Bronchial epithelial cell (primary cell): Measurements from ENCODE around the gene BCO2. TPM values are rescaled to one million over a fixed set of nuclear protein-coding genes. Genes with fewer than 3 reads are reported as not detected.
A peak's percentile ranks its signal among the peaks of the same experiment; 100 is the strongest.

Experiments used
- DNase-seq: peaks from one replicate; pipeline ENCODE4 v3.0.0-alpha.2; 2010; ENCODE audit warnings: low read depth
- FAIRE-seq: peaks from 2 replicates; lab custom pipeline; 2011; peaks lifted over from hg19 to GRCh38; lab: Jason Lieb, UNC
- H3K27me3 ChIP-seq: 2 replicates; pipeline ENCODE4 v1.5.1; 2011; ENCODE audit warnings: low read length; ENCODE audit not compliant: control insufficient read depth, insufficient read depth
- H3K36me3 ChIP-seq: 2 replicates; pipeline ENCODE4 v1.5.1; 2011; ENCODE audit warnings: low read length; ENCODE audit not compliant: control insufficient read depth, insufficient read depth
- H3K4me3 ChIP-seq: 2 replicates; pipeline ENCODE4 v1.5.1; 2011; ENCODE audit warnings: mild to moderate bottlenecking, low read depth, low read length, control low read depth
- total RNA-seq: library from RNA; depleted of rRNA; stranded (reverse); fragments of >200 nt; gene quantifications from 2 replicates; pipeline ENCODE4 v1.2.1, GENCODE V29; 2014
- TF ChIP-seq, protein P1 (sequence below): IDR thresholded peaks from 2 replicates; pipeline ENCODE4 v1.5.1; 2011; ENCODE audit warnings: mild to moderate bottlenecking, moderate library complexity, low read length, control low read depth, inconsistent platforms; ENCODE audit not compliant: insufficient read depth, severe bottlenecking

BCO2 gene, protein sequence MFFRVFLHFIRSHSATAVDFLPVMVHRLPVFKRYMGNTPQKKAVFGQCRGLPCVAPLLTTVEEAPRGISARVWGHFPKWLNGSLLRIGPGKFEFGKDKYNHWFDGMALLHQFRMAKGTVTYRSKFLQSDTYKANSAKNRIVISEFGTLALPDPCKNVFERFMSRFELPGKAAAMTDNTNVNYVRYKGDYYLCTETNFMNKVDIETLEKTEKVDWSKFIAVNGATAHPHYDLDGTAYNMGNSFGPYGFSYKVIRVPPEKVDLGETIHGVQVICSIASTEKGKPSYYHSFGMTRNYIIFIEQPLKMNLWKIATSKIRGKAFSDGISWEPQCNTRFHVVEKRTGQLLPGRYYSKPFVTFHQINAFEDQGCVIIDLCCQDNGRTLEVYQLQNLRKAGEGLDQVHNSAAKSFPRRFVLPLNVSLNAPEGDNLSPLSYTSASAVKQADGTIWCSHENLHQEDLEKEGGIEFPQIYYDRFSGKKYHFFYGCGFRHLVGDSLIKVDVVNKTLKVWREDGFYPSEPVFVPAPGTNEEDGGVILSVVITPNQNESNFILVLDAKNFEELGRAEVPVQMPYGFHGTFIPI
- 1.0 and 2.1 TPM in 2 replicates for total RNA-seq

DNA sequence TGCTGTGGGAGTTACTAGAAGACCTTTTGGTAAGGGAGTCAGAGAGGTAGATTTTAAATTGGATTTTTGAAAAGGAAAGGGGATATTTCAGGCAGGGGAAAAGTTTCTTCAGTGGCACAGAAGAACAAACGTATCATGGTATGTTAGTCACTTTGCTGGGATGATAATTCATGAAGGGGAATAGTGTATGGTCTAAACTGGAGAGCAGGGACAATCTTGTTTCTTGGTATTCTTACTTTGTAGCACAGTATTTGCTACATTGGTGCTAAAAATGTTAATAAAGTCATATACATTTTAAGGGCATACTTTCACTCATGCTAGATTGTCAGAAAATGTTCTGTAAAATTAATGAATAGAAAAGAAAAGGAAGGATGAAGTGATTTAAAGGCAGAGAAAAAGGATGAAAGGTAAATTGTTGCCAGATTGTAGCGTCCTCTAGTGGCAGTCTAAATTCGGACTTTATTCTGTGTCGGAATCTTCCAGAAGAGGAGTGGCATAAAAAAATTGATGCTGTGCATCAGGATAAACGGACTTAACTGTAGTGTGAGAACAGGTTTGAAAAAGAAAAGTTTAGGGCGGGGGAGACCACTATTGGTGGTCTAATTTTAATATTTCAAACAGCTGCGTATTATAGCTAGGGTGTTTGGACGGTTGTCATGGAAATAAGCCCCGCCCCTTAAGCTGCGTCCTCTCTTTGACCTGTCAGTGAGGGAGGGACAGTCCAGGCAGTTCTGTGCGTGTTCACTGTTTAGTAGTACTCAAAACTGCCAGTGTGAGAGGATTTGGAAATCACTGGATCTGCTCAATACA is at the start of gene BCO2:
Gene BCO2 (plus strand): TSS at position 724 of the 810 bp plus-strand sequence. CDS start 90 bp downstream, outside the sequence.
- Histone ChIP-seq H3K4me3 (no peak within 1 kb of the TSS), H3K27me3 (no peaks in the 10 kb centered on the region), H3K36me3 (no peaks in the 10 kb centered on the region)
- FAIRE-seq (no peak), DNase-seq (peak; percentile 72)
- TF ChIP-seq, protein P1, sequence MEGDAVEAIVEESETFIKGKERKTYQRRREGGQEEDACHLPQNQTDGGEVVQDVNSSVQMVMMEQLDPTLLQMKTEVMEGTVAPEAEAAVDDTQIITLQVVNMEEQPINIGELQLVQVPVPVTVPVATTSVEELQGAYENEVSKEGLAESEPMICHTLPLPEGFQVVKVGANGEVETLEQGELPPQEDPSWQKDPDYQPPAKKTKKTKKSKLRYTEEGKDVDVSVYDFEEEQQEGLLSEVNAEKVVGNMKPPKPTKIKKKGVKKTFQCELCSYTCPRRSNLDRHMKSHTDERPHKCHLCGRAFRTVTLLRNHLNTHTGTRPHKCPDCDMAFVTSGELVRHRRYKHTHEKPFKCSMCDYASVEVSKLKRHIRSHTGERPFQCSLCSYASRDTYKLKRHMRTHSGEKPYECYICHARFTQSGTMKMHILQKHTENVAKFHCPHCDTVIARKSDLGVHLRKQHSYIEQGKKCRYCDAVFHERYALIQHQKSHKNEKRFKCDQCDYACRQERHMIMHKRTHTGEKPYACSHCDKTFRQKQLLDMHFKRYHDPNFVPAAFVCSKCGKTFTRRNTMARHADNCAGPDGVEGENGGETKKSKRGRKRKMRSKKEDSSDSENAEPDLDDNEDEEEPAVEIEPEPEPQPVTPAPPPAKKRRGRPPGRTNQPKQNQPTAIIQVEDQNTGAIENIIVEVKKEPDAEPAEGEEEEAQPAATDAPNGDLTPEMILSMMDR, result peak; percentile 76

DNA sequence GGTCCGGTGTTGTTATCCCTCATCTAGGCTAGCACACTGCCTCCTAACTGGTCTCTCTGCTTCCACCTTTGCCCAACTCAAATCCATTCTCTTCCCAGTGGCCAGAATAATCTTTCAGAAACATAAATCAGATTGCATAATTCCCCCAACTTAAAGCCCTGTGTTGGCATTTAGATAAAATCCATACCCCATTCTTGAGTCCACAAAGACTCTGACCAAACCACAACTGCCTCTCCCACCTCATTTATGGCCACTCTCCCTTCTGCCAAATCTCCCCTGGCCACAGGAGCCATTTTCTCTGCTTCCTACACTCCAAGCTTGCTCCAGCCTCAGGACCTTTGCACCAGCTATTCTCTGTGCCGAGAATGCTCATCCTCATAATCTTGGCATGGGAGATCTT is 48.3 kb upstream of the BCO2 start:
- no peak for DNase-seq
- H3K36me3 ChIP-seq, result no peaks in the 10 kb centered on the region
- no peak for FAIRE-seq
- H3K4me3 ChIP-seq, result no peak overlapping the region
- TF ChIP-seq, protein P1, result no peak
- H3K27me3 ChIP-seq, result no peaks in the 10 kb centered on the region

DNA sequence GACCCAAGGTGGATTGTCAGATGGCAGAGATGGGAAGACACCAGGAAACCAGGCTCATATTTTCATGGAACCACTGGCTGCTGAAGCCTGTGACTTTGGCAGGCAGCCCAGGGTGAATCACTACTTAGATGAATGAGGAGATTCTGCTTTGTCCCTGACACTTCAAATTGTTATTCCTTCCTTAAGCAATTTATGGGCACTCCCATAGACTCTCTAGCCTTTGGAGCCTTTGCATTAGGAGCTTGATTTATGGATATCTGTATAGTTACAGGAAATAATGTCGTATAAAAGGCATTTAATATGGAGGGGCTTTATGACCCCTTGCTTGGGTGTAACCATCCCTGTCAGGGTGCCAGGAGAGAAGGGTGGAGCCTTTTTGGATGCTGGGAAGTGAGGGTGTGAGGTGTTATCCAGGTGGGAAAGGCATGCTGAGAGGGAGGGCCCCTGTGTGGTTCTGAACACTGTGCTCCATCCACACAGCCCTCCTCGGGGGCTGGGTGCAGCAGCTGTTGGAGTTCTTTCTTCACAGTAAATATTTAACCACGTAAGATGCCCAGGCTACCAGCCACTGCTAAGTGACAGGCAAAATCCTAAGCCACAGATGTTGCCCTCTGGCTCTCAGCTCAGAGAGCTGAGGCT is 46.7 kb upstream of the BCO2 start:
- no peaks in the 10 kb centered on the region for H3K27me3 ChIP-seq
- DNase-seq, result peak; percentile 75
- no peak overlapping the region for H3K4me3 ChIP-seq
- FAIRE-seq, result peak; percentile 50
- TF ChIP-seq, protein P1, result no peak
- H3K36me3 ChIP-seq, result no peaks in the 10 kb centered on the region

DNA sequence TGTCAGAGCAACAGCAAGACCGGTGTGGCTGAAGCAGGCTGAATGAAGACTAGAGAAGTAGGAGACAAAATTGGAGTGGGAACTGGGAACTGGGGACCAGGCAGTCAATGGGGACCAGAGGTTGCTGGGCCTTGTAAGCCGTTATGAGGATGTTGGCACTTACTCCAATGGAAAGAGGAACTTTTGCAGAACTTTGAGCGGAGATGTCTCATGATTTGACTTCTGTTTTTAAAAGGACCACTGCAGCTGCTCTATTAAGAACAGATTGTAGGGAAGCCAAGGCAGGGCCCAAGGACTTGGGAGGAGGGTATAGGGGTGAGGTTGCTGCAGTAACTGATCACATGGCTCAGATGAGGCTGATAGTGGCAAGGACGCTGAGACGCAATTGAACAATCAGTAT is 45.7 kb upstream of the BCO2 start:
- Histone ChIP-seq H3K27me3 (no peaks in the 10 kb centered on the region), H3K4me3 (no peak overlapping the region), H3K36me3 (no peaks in the 10 kb centered on the region)
- TF ChIP-seq, protein P1, result no peak
- FAIRE-seq (no peak), DNase-seq (no peak)

DNA sequence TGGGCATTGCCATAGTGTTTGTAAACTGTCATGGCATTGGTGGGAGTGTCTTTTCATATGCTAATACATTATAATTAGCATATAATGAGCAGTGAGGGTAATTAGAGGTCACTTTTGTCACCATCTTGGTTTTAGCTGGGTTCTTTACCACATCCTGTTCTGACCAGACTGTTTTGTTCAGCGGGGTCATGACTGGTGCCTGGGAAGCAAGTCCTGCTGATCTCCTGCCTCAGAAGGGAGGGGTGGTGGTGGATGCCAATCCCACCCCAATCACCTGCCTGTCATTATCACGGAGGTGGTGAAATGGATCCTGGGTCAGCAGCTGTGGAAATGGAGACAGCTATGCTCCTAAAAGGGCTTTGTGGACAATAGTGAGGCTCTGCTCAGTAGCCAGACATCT is 42.6 kb upstream of the BCO2 start:
- no peak for DNase-seq
- H3K27me3 ChIP-seq, result no peaks in the 10 kb centered on the region
- no peaks in the 10 kb centered on the region for H3K36me3 ChIP-seq
- FAIRE-seq, result peak; percentile 70
- no peak overlapping the region for H3K4me3 ChIP-seq
- TF ChIP-seq, protein P1, result no peak
